HepG2 (cell line): ENCODE results near the gene ARHGAP5. TPM values are rescaled to one million over a fixed set of nuclear protein-coding genes. Genes with fewer than 3 reads are reported as not detected.

Source experiments
- ATAC-seq: fragments of 200-7000 bp; cut with Tn5 transposase; 3 replicates; pipeline ENCODE4 v1.9.1; 2020; ENCODE audit warnings: mild to moderate bottlenecking, moderate library complexity
- BruUV-seq: library from RNA; stranded (reverse); fragments of 400-500 nt; replicated peaks from 2 replicates; lab custom pipeline; 2021; lab: Mats Ljungman, UMichigan
- CTCF ChIA-PET: fragments of 300-600 bp; formaldehyde crosslinking; extraction: SDS; loops from one replicate; lab custom pipeline; 2021; ENCODE audit warnings: low total read pairs, inconsistent platforms, low intra/inter-chr PET ratio; lab: Yijun Ruan, JAX
- POLR2A ChIA-PET: fragments of 350-600 bp; sonication (Branson Sonifier 250); formaldehyde crosslinking; loops from one replicate; lab custom pipeline; 2020; ENCODE audit warnings: antibody characterized with exemption, inconsistent platforms; lab: Yijun Ruan, JAX
- DNase-seq: peaks from one replicate; pipeline ENCODE4 v3.0.0-alpha.2; 2015; ENCODE audit warnings: low spot score
- FAIRE-seq: peaks from 3 replicates; lab custom pipeline; 2011; peaks lifted over from hg19 to GRCh38; lab: Jason Lieb, UNC
- H2AFZ ChIP-seq: one replicate; pipeline ENCODE4 v1.6.1; 2011; ENCODE audit warnings: low read length, inconsistent platforms
- H3K27ac ChIP-seq: fragments of 300-600 bp; 3 replicates; pipeline ENCODE4 v1.8.0; 2011; ENCODE audit warnings: mixed run types, mild to moderate bottlenecking, mixed read lengths, low read length, inconsistent platforms; ENCODE audit not compliant: insufficient read depth; ENCODE audit errors: extremely low read length
- H3K27me3 ChIP-seq, 2 experiments: fragments of 200-600 bp in 1 of 2; 2 replicates in 1 of 2; 3 replicates in 1 of 2; pipeline versions ENCODE4 v1.6.0 to v1.8.0; 2011; ENCODE audit warnings: low read length in 2 of 2, mild to moderate bottlenecking in 2 of 2, moderate library complexity in 2 of 2, inconsistent platforms in 1 of 2; ENCODE audit not compliant: insufficient read depth in 2 of 2, control insufficient read depth in 1 of 2
- H3K36me3 ChIP-seq, 2 experiments: fragments of 200-600 bp in 1 of 2; replicated peaks in 1 of 2; 2 replicates in 1 of 2; 3 replicates in 1 of 2; pipeline versions ENCODE4 v1.5.1 to v1.8.0; 2011; ENCODE audit warnings: low read length in 2 of 2, inconsistent platforms in 1 of 2; ENCODE audit not compliant: insufficient read depth in 2 of 2, control insufficient read depth in 1 of 2
- H3K4me1 ChIP-seq: 2 replicates; pipeline ENCODE4 v1.5.1; 2012; ENCODE audit warnings: low read length, inconsistent platforms; ENCODE audit not compliant: insufficient read depth
- H3K4me2 ChIP-seq: 2 replicates; pipeline ENCODE4 v1.6.0; 2011; ENCODE audit warnings: low read depth, low read length, inconsistent platforms
- H3K4me3 ChIP-seq, 3 experiments: fragments of 200-600 bp in 1 of 3; sonication (generic), shearing (Covaris generic) in 1 of 3; replicated peaks in 1 of 3; 2 replicates each; pipeline ENCODE4 v1.5.1; 2011 to 2016; ENCODE audit warnings: low read length in 3 of 3, inconsistent platforms in 2 of 3, low read depth in 2 of 3, mild to moderate bottlenecking in 2 of 3, control low read depth in 1 of 3, mixed read lengths in 1 of 3; ENCODE audit not compliant: insufficient read depth in 1 of 3
- H3K79me2 ChIP-seq: one replicate; pipeline ENCODE4 v1.6.1; 2011; ENCODE audit warnings: low read length, inconsistent platforms; ENCODE audit not compliant: insufficient read depth
- H3K9ac ChIP-seq: 2 replicates; pipeline ENCODE4 v1.6.0; 2011; ENCODE audit warnings: mild to moderate bottlenecking, low read depth, low read length, inconsistent platforms; ENCODE audit not compliant: insufficient read depth
- H3K9me3 ChIP-seq: 2 replicates; pipeline ENCODE4 v1.5.1; 2012; ENCODE audit warnings: mild to moderate bottlenecking, low read length
- H4K20me1 ChIP-seq: 2 replicates; pipeline ENCODE4 v1.6.0; 2011; ENCODE audit warnings: inconsistent platforms, mild to moderate bottlenecking, low read length, moderate library complexity; ENCODE audit not compliant: insufficient read depth
- ADNP ChIP-seq: sonication (generic); formaldehyde crosslinking; IDR thresholded peaks from 2 replicates; pipeline ENCODE4 v1.4.0; 2020; ENCODE audit warnings: missing genetic modification reagents
- CREB1 ChIP-seq, 2 experiments: fragments of 450-650 bp in 1 of 2; IDR thresholded peaks; 2 replicates each; pipeline ENCODE4 v1.6.1; 2016 to 2017; ENCODE audit warnings: control low read depth in 1 of 2, mild to moderate bottlenecking in 1 of 2, missing compliant biosample characterization in 1 of 2, missing genetic modification characterization in 1 of 2
- GLI4 ChIP-seq: sonication (generic); formaldehyde crosslinking; IDR thresholded peaks from 2 replicates; pipeline ENCODE4 v1.5.1; 2020; ENCODE audit warnings: missing genetic modification reagents, mild to moderate bottlenecking, moderate library complexity, borderline replicate concordance
- MAFF ChIP-seq: IDR thresholded peaks from 2 replicates; pipeline ENCODE4 v1.6.1; 2011; ENCODE audit warnings: low read depth, low read length, improper control_type of control experiment
- MAFK ChIP-seq, 2 experiments: IDR thresholded peaks in 1 of 2; conservative IDR thresholded peaks in 1 of 2; 2 replicates each; pipeline ENCODE4 v1.6.1; 2011; ENCODE audit warnings: improper control_type of control experiment in 2 of 2, low read length in 2 of 2
- PCBP1 ChIP-seq: fragments of 200-400 bp; formaldehyde crosslinking; IDR thresholded peaks from 2 replicates; pipeline ENCODE4 v1.6.1; 2017; ENCODE audit warnings: mild to moderate bottlenecking, low read depth, low read length, borderline replicate concordance
- STAG1 ChIP-seq: sonication (generic); formaldehyde crosslinking; IDR thresholded peaks from 2 replicates; pipeline ENCODE4 v1.4.0; 2020; ENCODE audit warnings: missing genetic modification reagents
- ZFP36L2 ChIP-seq: sonication (generic); formaldehyde crosslinking; IDR thresholded peaks from 2 replicates; pipeline ENCODE4 v1.4.0; 2020; ENCODE audit warnings: missing genetic modification reagents
- ZFP62 ChIP-seq: sonication (generic); formaldehyde crosslinking; IDR thresholded peaks from 2 replicates; pipeline ENCODE4 v1.4.0; 2020; ENCODE audit warnings: missing genetic modification reagents
- ZNF670 ChIP-seq: sonication (generic); formaldehyde crosslinking; IDR thresholded peaks from 2 replicates; pipeline ENCODE4 v1.8.0; 2022; ENCODE audit warnings: mild to moderate bottlenecking, missing genetic modification reagents, borderline replicate concordance
- WGBS: methylation state at CpG from one replicate; pipeline ENCODE4 v1.1.6; 2017; ENCODE audit warnings: low lambda C conversion rate; 5-methylcytosine and 5-hydroxymethylcytosine counted together
- in situ Hi-C: cut with HindIII; loops from 2 replicates; pipeline ENCODE4 v1.10.0; 2017; ENCODE audit warnings: low pct_unique_long_range_greater_than_20kb; ENCODE audit not compliant: extremely low pct_ligation_motif_present
- intact Hi-C: fragments of 100-400 bp; cut with micrococcal nuclease; formaldehyde crosslinking; loops from one replicate; pipeline ENCODE4 v1.10.0; 2022; ENCODE audit not compliant: unreplicated experiment
- polyA plus RNA-seq, 8 experiments: library from polyadenylated mRNA; depleted of rRNA in 3 of 8; stranded (reverse) in 7 of 8; unstranded in 1 of 8; fragments of >200 nt; fragmentation: Illumina TruSeq in 4 of 8; extraction: Trizol in 4 of 8; gene quantifications; 2 replicates each; pipeline versions ENCODE4 v1.2.1 to v1.2.3, GENCODE V29; 2011 to 2016; ENCODE audit warnings: low read depth in 4 of 8, missing spikeins in 1 of 8, mixed read lengths in 1 of 8; ENCODE audit not compliant: insufficient read depth in 1 of 8
- total RNA-seq, 5 experiments: library from RNA; depleted of rRNA; stranded (reverse); fragments of >200 nt; fragmentation: Illumina TruSeq; extraction: Trizol; gene quantifications; 2 replicates each; pipeline ENCODE4 v1.2.3, GENCODE V29; 2016; ENCODE audit warnings: low read depth in 1 of 5
- TF ChIP-seq, protein P1 (sequence below): sonication (generic); formaldehyde crosslinking; IDR thresholded peaks from 2 replicates; pipeline ENCODE4 v1.4.0; 2020; ENCODE audit warnings: mild to moderate bottlenecking, missing genetic modification reagents
- TF ChIP-seq, protein P2 (sequence below): sonication (generic); formaldehyde crosslinking; IDR thresholded peaks from 2 replicates; pipeline ENCODE4 v1.4.0; 2020; ENCODE audit warnings: mild to moderate bottlenecking, missing genetic modification reagents

The ARHGAP5 gene
- total and polyA plus RNA-seq, 2 of the 13 experiments (the other 11 are each of a cell fraction or from before 2014, with no cell fraction given), result 33.7 to 144 TPM

DNA sequence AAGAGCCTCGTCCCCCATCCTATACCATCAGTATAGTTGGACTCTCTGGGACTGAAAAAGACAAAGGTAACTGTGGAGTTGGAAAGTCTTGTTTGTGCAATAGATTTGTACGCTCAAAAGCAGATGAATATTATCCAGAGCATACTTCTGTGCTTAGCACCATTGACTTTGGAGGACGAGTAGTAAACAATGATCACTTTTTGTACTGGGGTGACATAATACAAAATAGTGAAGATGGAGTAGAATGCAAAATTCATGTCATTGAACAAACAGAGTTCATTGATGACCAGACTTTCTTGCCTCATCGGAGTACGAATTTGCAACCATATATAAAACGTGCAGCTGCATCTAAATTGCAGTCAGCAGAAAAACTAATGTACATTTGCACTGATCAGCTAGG, 13.6 kb downstream of the ARHGAP5 start:
- H3K9ac ChIP-seq, result no peak overlapping the region
- H3K27ac ChIP-seq, result no peak overlapping the region
- H3K79me2 ChIP-seq, result peaks cover 52% of the 10 kb centered on the region
- TF ChIP-seq PCBP1, result no peak
- TF ChIP-seq ADNP (CRISPR knock-in tag), result no peak
- no peak for TF ChIP-seq ZNF670 (CRISPR knock-in tag)
- peak; percentile 26; the same call in 1 of the 2 replicates for TF ChIP-seq MAFF
- peak; percentile 30; the same call in 1 of the 2 replicates for TF ChIP-seq CREB1 (IDR thresholded peaks at IDR 0.05)
- TF ChIP-seq CREB1 (CRISPR knock-in tag; IDR thresholded peaks at IDR 0.05), result no peak
- 0 out of 4 replicates have a peak, but pooled peaks of 1 of the 2 experiments have one; percentile 15 for TF ChIP-seq MAFK (conservative IDR thresholded peaks at IDR 0.05 in 1 of 2, IDR thresholded peaks at IDR 0.05 in 1 of 2; ENCODE audit: low read length in 2 of 2)
- no peak for TF ChIP-seq ZFP62 (CRISPR knock-in tag)
- TF ChIP-seq STAG1 (CRISPR knock-in tag), result no peak
- TF ChIP-seq, protein P1, sequence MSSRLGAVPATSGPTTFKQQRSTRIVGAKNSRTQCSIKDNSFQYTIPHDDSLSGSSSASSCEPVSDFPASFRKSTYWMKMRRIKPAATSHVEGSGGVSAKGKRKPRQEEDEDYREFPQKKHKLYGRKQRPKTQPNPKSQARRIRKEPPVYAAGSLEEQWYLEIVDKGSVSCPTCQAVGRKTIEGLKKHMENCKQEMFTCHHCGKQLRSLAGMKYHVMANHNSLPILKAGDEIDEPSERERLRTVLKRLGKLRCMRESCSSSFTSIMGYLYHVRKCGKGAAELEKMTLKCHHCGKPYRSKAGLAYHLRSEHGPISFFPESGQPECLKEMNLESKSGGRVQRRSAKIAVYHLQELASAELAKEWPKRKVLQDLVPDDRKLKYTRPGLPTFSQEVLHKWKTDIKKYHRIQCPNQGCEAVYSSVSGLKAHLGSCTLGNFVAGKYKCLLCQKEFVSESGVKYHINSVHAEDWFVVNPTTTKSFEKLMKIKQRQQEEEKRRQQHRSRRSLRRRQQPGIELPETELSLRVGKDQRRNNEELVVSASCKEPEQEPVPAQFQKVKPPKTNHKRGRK (CRISPR knock-in tag), result no peak
- no peak for TF ChIP-seq ZFP36L2
- TF ChIP-seq, protein P2, sequence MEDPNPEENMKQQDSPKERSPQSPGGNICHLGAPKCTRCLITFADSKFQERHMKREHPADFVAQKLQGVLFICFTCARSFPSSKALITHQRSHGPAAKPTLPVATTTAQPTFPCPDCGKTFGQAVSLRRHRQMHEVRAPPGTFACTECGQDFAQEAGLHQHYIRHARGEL, result no peak
- TF ChIP-seq GLI4, result no peak
- H3K9me3 ChIP-seq, result no peaks in the 10 kb centered on the region
- peaks cover 20% of the 10 kb centered on the region for H3K4me1 ChIP-seq
- H3K4me2 ChIP-seq, result no peak overlapping the region
- BruUV-seq, result no TSS peak
- in situ Hi-C loops (no loop called here), intact Hi-C loops (no loop called here)
- ChIA-PET POLR2A (no interaction called here), CTCF (no interaction called here)
- no peak for DNase-seq
- peaks cover 11 to 36% of the 10 kb centered on the region in 2 experiments for H3K36me3 ChIP-seq
- FAIRE-seq, result no peak
- peaks cover 17% of the 10 kb centered on the region; the same call in 1 of the 2 replicates for H4K20me1 ChIP-seq
- 96% methylated on average over 6 of the region's 6 CpGs for WGBS
- no peaks in the 10 kb centered on the region for H3K27me3 ChIP-seq
- no peak overlapping the region for H2AFZ ChIP-seq
- no peak for ATAC-seq
- H3K4me3 ChIP-seq, result no peak overlapping the region
